Neuronal stem cell (in vitro differentiated cells): ENCODE data around the gene LNP1.

Experiments
- DNase-seq: peaks from one replicate; pipeline ENCODE4 v3.0.0-alpha.2; 2013; ENCODE audit warnings: low spot score
- H2AFZ ChIP-seq: one replicate; pipeline ENCODE4 v1.6.1; 2013; ENCODE audit warnings: mild to moderate bottlenecking, low read length, inconsistent platforms
- H2AK5ac ChIP-seq: 2 replicates; pipeline ENCODE4 v1.6.1; 2013; ENCODE audit warnings: low read depth, mild to moderate bottlenecking, inconsistent platforms, low read length, moderate library complexity, mixed read lengths
- H2BK120ac ChIP-seq: 2 replicates; pipeline ENCODE4 v1.6.1; 2013; ENCODE audit warnings: low read depth, mild to moderate bottlenecking, inconsistent platforms, low read length, moderate library complexity, mixed read lengths
- H2BK12ac ChIP-seq: one replicate; pipeline ENCODE4 v1.6.1; 2013; ENCODE audit warnings: low read length, inconsistent platforms
- H2BK15ac ChIP-seq: 2 replicates; pipeline ENCODE4 v1.6.1; 2013; ENCODE audit warnings: mild to moderate bottlenecking, low read length, inconsistent platforms, mixed read lengths
- H2BK5ac ChIP-seq: one replicate; pipeline ENCODE4 v1.6.1; 2013; ENCODE audit warnings: inconsistent platforms, mild to moderate bottlenecking, low read length, moderate library complexity
- H3K14ac ChIP-seq: one replicate; pipeline ENCODE4 v1.6.1; 2013; ENCODE audit warnings: low read length, inconsistent platforms
- H3K18ac ChIP-seq: 2 replicates; pipeline ENCODE4 v1.6.1; 2013; ENCODE audit warnings: low read length, inconsistent platforms
- H3K23ac ChIP-seq: 2 replicates; pipeline ENCODE4 v1.6.1; 2013; ENCODE audit warnings: low read depth, mild to moderate bottlenecking, mixed read lengths, low read length, inconsistent platforms; ENCODE audit not compliant: poor library complexity
- H3K27ac ChIP-seq: replicated peaks from 3 replicates; pipeline ENCODE4 v1.5.1; 2013; ENCODE audit warnings: low read length, inconsistent platforms
- H3K27me3 ChIP-seq, 3 experiments: 2 replicates each; pipeline ENCODE4 v1.6.1; 2013; ENCODE audit warnings: low read length in 3 of 3, mild to moderate bottlenecking in 2 of 3, inconsistent platforms in 1 of 3, low read depth in 1 of 3, mixed read lengths in 1 of 3, moderate library complexity in 1 of 3; ENCODE audit not compliant: control insufficient read depth in 3 of 3, insufficient read depth in 3 of 3
- H3K36me3 ChIP-seq, 2 donors: replicated peaks in 1 of 2; 2 replicates each; pipeline ENCODE4 v1.6.1; 2013; ENCODE audit warnings: low read length in 2 of 2; ENCODE audit not compliant: control insufficient read depth in 2 of 2, insufficient read depth in 2 of 2
- H3K4ac ChIP-seq: 2 replicates; pipeline ENCODE4 v1.6.1; 2013; ENCODE audit warnings: inconsistent platforms, mild to moderate bottlenecking, low read length, moderate library complexity
- H3K4me1 ChIP-seq, 2 donors: 1 replicate in 1 of 2; 2 replicates in 1 of 2; pipeline ENCODE4 v1.6.1; 2013; ENCODE audit warnings: low read length in 2 of 2, low read depth in 1 of 2; ENCODE audit not compliant: control insufficient read depth in 2 of 2, insufficient read depth in 1 of 2
- H3K4me2 ChIP-seq: one replicate; pipeline ENCODE4 v1.6.1; 2013; ENCODE audit warnings: mild to moderate bottlenecking, low read length, inconsistent platforms; ENCODE audit not compliant: insufficient read depth, poor library complexity, severe bottlenecking
- H3K4me3 ChIP-seq, 2 donors: 2 replicates each; pipeline ENCODE4 v1.5.1; 2013; ENCODE audit warnings: low read length in 2 of 2, mild to moderate bottlenecking in 2 of 2, inconsistent platforms in 1 of 2, moderate library complexity in 1 of 2
- H3K79me1 ChIP-seq: one replicate; pipeline ENCODE4 v1.6.1; 2013; ENCODE audit warnings: low read depth, mild to moderate bottlenecking, inconsistent platforms, low read length, moderate library complexity
- H3K9ac ChIP-seq: one replicate; pipeline ENCODE4 v1.6.1; 2013; ENCODE audit warnings: mild to moderate bottlenecking, low read depth, low read length, inconsistent platforms; ENCODE audit not compliant: poor library complexity
- H3K9me3 ChIP-seq, 2 donors: replicated peaks in 1 of 2; 2 replicates each; pipeline versions ENCODE3 to v1.6.1; 2013; ENCODE audit warnings: low read length in 2 of 2, mild to moderate bottlenecking in 2 of 2, inconsistent platforms in 1 of 2, low read depth in 1 of 2, mixed read lengths in 1 of 2, moderate library complexity in 1 of 2; ENCODE audit not compliant: control insufficient read depth in 2 of 2, insufficient read depth in 1 of 2
- H4K8ac ChIP-seq: one replicate; pipeline ENCODE4 v1.6.1; 2013; ENCODE audit warnings: low read depth, mild to moderate bottlenecking, inconsistent platforms, low read length, moderate library complexity
- H4K91ac ChIP-seq: one replicate; pipeline ENCODE4 v1.6.1; 2013; ENCODE audit warnings: low read length, low read depth, mild to moderate bottlenecking, inconsistent platforms; ENCODE audit not compliant: poor library complexity
- WGBS, 2 donors: extraction: QIAGEN DNeasy Blood & Tissue Kit; methylation state at CpG; one replicate each; pipeline ENCODE4 v1.1.7; 2013; ENCODE audit warnings: missing lambda C conversion rate in 2 of 2, mixed read lengths in 1 of 2; ENCODE audit not compliant: insufficient read length in 2 of 2, insufficient replicate concordance in 1 of 2; ENCODE audit errors: extremely low coverage in 2 of 2; 5-methylcytosine and 5-hydroxymethylcytosine counted together

The LNP1 gene

DNA sequence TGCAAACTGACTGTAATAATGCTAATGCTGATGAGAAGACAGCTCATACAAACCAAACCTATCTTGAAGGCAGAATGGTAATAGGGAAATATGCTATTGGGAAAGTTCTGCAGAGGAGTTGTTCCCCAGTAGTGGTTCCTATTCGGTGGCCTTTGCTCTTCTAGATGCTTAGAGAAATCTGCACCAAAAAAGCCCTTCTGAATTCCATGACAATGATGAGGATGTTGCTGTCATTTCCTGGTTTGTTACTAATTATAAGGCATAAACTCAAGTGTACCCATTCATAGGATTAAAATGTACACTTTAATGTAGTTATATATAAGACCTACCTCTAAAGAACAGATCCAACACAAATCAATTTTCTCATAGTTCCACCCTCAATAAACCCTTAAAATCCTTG is 30.6 kb upstream of the LNP1 start:
- Histone ChIP-seq H3K36me3 (peaks cover 11 to 91% of the 10 kb centered on the region in 2 donors), H2BK12ac (no peak overlapping the region), H3K9ac (no peak overlapping the region), H3K18ac (no peak overlapping the region), H2AK5ac (no peak overlapping the region), H4K8ac (no peak overlapping the region), H3K23ac (no peak overlapping the region), H4K91ac (no peak overlapping the region), H2AFZ (no peak overlapping the region), H2BK120ac (no peak overlapping the region), H3K9me3 (no peaks in the 10 kb centered on the region), H3K27ac (no peak overlapping the region), H2BK15ac (no peak overlapping the region), H3K4me3 (no peak overlapping the region), H3K79me1 (no peaks in the 10 kb centered on the region), H3K27me3 (no peaks in the 10 kb centered on the region), H3K4me1 (no peaks in the 10 kb centered on the region), H3K14ac (no peak overlapping the region), H3K4ac (no peak overlapping the region), H2BK5ac (no peak overlapping the region), H3K4me2 (no peak overlapping the region)
- no peak for DNase-seq
- WGBS, 2 donors, result no CpG with 5 or more reads among the region's 1 CpG

DNA sequence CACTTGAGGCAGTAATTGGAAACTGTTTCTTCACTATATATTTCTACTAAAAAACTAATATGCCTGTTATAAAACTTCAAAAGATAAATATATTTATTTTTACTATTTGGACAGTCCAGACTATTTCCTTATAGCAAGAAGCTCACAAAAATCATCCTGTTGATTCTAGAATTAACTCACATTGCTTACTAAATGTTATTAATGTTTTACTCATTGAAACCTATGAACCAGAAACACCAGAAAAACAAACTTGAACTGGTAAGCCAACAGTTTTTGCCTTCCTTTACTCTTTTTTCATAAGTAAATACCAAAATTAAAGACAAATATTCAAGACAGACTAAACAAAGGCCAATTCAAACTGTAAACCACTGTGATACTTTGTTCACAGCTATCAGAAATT is 26.8 kb upstream of the LNP1 start:
- H3K4me1 ChIP-seq, result no peaks in the 10 kb centered on the region
- H3K18ac ChIP-seq, result no peak overlapping the region
- H3K9ac ChIP-seq, result no peak overlapping the region
- H2BK12ac ChIP-seq, result no peak overlapping the region
- no peak overlapping the region for H2AK5ac ChIP-seq
- H3K23ac ChIP-seq, result no peak overlapping the region
- H2BK120ac ChIP-seq, result no peak overlapping the region
- no peak overlapping the region for H3K14ac ChIP-seq
- peaks cover 12 to 90% of the 10 kb centered on the region in 2 donors for H3K36me3 ChIP-seq
- H3K4me2 ChIP-seq, result no peak overlapping the region
- no peak overlapping the region for H2BK15ac ChIP-seq
- no peaks in the 10 kb centered on the region for H3K27me3 ChIP-seq
- H3K9me3 ChIP-seq, result no peaks in the 10 kb centered on the region
- no peak for DNase-seq
- H3K27ac ChIP-seq, result no peak overlapping the region
- H2AFZ ChIP-seq, result no peak overlapping the region
- H3K79me1 ChIP-seq, result no peaks in the 10 kb centered on the region
- H3K4me3 ChIP-seq, result no peak overlapping the region
- H2BK5ac ChIP-seq, result no peak overlapping the region
- no peak overlapping the region for H4K91ac ChIP-seq
- H4K8ac ChIP-seq, result no peak overlapping the region
- no peak overlapping the region for H3K4ac ChIP-seq

DNA sequence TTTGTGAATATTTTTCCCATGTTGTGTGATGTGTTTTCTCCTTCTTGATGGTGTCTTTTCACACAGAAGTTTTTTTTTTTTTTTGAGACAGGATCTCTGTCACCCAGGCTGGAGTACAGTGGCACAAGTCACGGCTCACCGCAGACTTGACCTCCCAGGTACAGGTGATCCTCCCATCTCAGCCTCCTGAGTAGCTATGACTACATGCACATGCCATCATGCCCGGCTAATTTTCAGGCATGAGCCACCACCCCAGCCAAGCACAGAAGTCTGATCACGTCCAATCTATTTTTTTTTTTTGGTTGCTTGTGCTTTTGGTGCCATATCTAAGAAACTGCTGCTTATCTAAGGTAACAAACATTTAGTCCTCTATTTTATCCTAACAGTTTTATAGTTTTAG is 25.0 kb upstream of the LNP1 start:
- H3K4me2 ChIP-seq, result no peak overlapping the region
- H3K9me3 ChIP-seq, result no peaks in the 10 kb centered on the region
- no peak overlapping the region for H2AFZ ChIP-seq
- no peak overlapping the region for H4K91ac ChIP-seq
- no peak overlapping the region for H4K8ac ChIP-seq
- no peak overlapping the region for H3K23ac ChIP-seq
- no peak overlapping the region for H2AK5ac ChIP-seq
- H3K18ac ChIP-seq, result no peak overlapping the region
- H3K4me3 ChIP-seq, result no peak overlapping the region
- no peak overlapping the region for H2BK12ac ChIP-seq
- H3K4ac ChIP-seq, result no peak overlapping the region
- DNase-seq, result no peak
- H3K9ac ChIP-seq, result no peak overlapping the region
- H3K4me1 ChIP-seq, result no peaks in the 10 kb centered on the region
- WGBS, 2 donors, result no CpG with 5 or more reads among the region's 4 CpGs
- H3K79me1 ChIP-seq, result no peaks in the 10 kb centered on the region
- no peak overlapping the region for H2BK120ac ChIP-seq
- H2BK15ac ChIP-seq, result no peak overlapping the region
- no peaks in the 10 kb centered on the region for H3K27me3 ChIP-seq
- H3K14ac ChIP-seq, result no peak overlapping the region
- H3K27ac ChIP-seq, result no peak overlapping the region
- peaks cover 12 to 92% of the 10 kb centered on the region in 2 donors for H3K36me3 ChIP-seq
- no peak overlapping the region for H2BK5ac ChIP-seq

DNA sequence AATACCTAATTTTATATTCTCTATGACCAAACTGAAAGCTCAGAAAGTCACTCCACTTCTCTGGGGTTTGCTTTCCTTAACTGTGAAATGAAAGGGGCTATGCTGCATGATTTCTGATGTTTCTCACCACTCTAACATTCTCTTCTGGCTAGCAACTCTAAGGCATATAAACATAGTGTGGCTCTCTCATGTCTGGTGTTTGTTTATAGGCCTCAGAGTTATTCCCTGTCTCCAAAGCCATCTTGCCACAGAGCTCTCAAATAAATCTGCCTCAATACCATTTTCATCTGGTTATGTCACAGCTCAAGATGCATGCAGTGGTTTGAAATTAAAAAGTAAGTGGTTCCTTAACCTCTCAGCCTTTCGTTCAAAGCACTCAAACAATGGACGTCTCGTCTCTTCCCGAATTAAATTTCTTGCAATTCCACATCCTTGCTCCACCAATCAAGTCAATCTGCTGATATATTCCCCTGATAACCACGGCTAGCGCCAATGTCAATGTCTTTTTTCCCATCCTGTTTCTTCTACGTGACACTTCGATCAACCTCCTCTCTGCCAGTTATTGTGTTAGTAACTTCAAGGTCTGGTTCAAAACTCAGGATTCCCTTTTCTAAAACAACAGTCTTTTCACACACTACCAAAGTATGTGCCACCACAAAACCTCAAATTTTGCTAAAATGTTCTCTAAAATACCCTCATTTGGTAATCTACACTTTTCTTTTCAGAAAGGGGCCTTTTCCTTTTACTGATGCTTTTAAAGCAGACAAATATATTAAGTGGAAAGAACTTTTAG is 16.4 kb upstream of the LNP1 start:
- Histone ChIP-seq H3K4me1 (no peaks in the 10 kb centered on the region), H3K18ac (no peak overlapping the region), H3K23ac (no peak overlapping the region), H3K27me3 (no peaks in the 10 kb centered on the region), H2AFZ (no peak overlapping the region), H2BK12ac (no peak overlapping the region), H3K14ac (no peak overlapping the region), H2BK120ac (no peak overlapping the region), H3K4me2 (no peak overlapping the region), H3K27ac (no peak overlapping the region), H3K9ac (no peak overlapping the region), H2BK5ac (no peak overlapping the region), H3K36me3 (peaks cover 6 to 86% of the 10 kb centered on the region in 2 donors), H3K4me3 (no peak overlapping the region), H3K79me1 (no peaks in the 10 kb centered on the region), H4K8ac (no peak overlapping the region), H2BK15ac (no peak overlapping the region), H4K91ac (no peak overlapping the region), H2AK5ac (no peak overlapping the region), H3K4ac (no peak overlapping the region), H3K9me3 (peaks cover 0 to 11% of the 10 kb centered on the region in 2 donors)
- no CpG with 5 or more reads among the region's 8 CpGs for WGBS, 2 donors
- no peak for DNase-seq
